ENCODE data around the gene CENPP. TPM values are rescaled to one million over a fixed set of nuclear protein-coding genes. Genes with fewer than 3 reads are reported as not detected.

CENPP gene
- total RNA-seq, 2 donors from 2014 or later: 0.78 to 2.3 TPM

- no peak overlapping the region for H3K4me3 ChIP-seq
- H3K27me3 ChIP-seq: no peaks in the 10 kb centered on the region
- no peaks in the 10 kb centered on the region for H3K4me1 ChIP-seq
- DNase-seq (no peak), ATAC-seq (no peak)
- intact Hi-C loops (cut with DNase I): loop anchor here (5.0 kb wide), 1 partner anchor 499 kb away; no protein-coding TSS in a partner anchor
- H3K36me3 ChIP-seq (replicated peaks in 1 of 2; ENCODE audit: insufficient read depth in 1 of 2, low read depth in 2 of 2): peaks cover 0 to 17% of the 10 kb centered on the region in 2 donors
- no peak overlapping the region for H3K27ac ChIP-seq
- no peaks in the 10 kb centered on the region for H3K9me3 ChIP-seq
- WGBS, 2 donors: 67 to 82% methylated on average over 3 of the region's 3 CpGs
- TF ChIP-seq, protein P1, sequence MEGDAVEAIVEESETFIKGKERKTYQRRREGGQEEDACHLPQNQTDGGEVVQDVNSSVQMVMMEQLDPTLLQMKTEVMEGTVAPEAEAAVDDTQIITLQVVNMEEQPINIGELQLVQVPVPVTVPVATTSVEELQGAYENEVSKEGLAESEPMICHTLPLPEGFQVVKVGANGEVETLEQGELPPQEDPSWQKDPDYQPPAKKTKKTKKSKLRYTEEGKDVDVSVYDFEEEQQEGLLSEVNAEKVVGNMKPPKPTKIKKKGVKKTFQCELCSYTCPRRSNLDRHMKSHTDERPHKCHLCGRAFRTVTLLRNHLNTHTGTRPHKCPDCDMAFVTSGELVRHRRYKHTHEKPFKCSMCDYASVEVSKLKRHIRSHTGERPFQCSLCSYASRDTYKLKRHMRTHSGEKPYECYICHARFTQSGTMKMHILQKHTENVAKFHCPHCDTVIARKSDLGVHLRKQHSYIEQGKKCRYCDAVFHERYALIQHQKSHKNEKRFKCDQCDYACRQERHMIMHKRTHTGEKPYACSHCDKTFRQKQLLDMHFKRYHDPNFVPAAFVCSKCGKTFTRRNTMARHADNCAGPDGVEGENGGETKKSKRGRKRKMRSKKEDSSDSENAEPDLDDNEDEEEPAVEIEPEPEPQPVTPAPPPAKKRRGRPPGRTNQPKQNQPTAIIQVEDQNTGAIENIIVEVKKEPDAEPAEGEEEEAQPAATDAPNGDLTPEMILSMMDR (IDR thresholded peaks at IDR 0.05): no peak
- TF ChIP-seq POLR2A (IDR thresholded peaks at IDR 0.05): no peak
These were observed 310.9 kb downstream of the CENPP start for GRCh38 chr9:92636627-92637026.

DNA sequence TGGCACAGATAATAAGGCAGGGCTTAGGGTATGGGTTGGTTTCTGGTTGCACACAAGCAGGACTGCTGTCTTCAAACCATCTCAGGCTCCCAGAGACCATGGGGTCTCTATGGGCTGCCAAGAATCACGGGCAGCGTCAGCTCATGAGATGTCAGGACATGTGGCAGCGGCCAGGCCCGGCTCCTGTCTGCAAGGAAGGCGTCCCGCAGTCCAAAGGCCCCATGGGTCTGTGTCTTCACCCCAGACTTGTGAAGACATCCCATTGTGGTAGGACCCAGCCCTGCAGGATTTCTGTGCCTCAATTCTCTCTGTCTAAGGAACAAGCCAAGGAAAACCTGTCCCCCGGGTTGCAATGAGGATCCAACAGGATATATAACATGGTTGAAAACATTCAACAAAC, 311.6 kb downstream of the CENPP start:
- no peaks in the 10 kb centered on the region for H3K4me1 ChIP-seq
- no peak for ATAC-seq
- TF ChIP-seq POLR2A (IDR thresholded peaks at IDR 0.05): no peak
- H3K4me3 ChIP-seq: no peak overlapping the region
- no peak overlapping the region for H3K27ac ChIP-seq
- no peaks in the 10 kb centered on the region for H3K27me3 ChIP-seq
- intact Hi-C loops (cut with DNase I): loop anchor here (5.0 kb wide), 1 partner anchor 500 kb away; no protein-coding TSS in a partner anchor
- 90% methylated on average over 5 to 7 of the region's 7 CpGs for whole genome bisulfite sequencing, 2 donors
- no peak for DNase-seq
- peaks cover 0 to 19% of the 10 kb centered on the region in 2 donors for H3K36me3 ChIP-seq (replicated peaks in 1 of 2; ENCODE audit: insufficient read depth in 1 of 2, low read depth in 2 of 2)
- no peaks in the 10 kb centered on the region for H3K9me3 ChIP-seq

DNA sequence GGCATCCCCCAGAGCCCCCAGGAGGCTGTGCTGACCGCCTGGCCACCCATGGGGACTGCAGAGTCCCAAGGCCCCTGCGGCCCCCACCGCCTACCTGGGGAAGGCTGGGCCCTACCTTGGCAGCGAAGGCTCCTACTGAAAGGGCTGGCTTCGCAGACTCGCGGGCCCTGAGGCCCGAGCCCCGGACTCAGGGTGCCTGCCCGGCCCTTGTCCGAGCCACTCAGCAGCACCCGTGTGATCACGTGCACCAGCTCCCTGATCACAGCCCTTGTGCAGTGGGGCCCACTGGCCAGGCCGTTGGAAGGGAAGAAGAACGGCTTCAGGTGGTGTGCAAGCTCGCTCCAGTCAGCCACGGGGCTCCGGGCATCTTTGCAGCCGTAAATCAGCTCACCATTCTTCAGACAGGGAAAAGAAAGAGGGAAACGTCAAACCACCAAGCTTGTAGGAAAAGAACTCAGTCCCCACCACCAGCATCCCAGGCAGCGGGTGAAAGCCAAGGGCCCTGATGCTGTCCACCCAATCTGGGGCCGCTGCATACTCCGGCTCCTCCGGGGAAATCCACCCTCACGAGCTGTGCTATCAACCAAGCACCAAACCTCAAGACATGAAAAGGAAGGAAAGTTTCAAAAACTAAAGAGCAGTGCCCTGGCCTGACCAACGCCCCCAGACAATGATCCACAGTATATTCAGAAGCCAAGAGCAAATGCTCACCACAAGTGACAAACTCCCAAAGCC, 312.3 kb downstream of the CENPP start:
- no peak overlapping the region for H3K27ac ChIP-seq
- H3K27me3 ChIP-seq: no peaks in the 10 kb centered on the region
- H3K4me3 ChIP-seq: no peak overlapping the region
- ATAC-seq (no peak), DNase-seq (no peak)
- H3K4me1 ChIP-seq: no peaks in the 10 kb centered on the region
- H3K36me3 ChIP-seq (replicated peaks in 1 of 2; ENCODE audit: insufficient read depth in 1 of 2, low read depth in 2 of 2): peaks cover 0 to 22% of the 10 kb centered on the region in 2 donors
- WGBS, 2 donors: 92 to 94% methylated on average over 11 to 22 of the region's 26 CpGs
- H3K9me3 ChIP-seq: no peaks in the 10 kb centered on the region
- no peak for TF ChIP-seq POLR2A (IDR thresholded peaks at IDR 0.05)
- TF ChIP-seq, protein P1 (IDR thresholded peaks at IDR 0.05): no peak
- intact Hi-C loops (cut with DNase I): loop anchor here (5.0 kb wide), 1 partner anchor 501 kb away; no protein-coding TSS in a partner anchor

DNA sequence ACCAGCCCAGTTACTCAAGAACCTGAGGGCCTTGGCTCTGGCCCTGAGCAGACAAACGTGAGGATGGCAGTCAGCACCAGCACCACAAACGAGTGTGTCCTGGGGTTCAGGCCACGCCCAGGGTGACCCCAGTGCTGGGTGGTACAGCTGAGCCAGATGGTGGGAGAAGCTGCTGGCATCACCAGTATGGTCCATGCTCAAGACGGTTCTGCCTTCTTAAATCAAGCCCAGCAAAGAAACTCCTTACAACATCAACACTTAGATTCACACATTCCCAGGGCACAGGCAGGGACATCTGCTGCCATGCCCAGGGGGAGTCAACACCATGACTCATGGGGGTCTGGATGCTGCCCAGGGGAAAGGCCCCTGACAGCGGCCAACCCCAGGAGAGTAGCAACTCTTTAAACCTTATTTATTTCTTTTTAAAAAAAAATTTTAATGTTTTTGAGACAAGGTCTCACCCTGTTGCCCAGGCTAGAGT, 312.9 kb downstream of the CENPP start:
- intact Hi-C loops (cut with DNase I): loop anchor here (5.0 kb wide), 1 partner anchor 501 kb away; no protein-coding TSS in a partner anchor
- Histone ChIP-seq H3K9me3 (no peaks in the 10 kb centered on the region), H3K27ac (no peak overlapping the region), H3K27me3 (no peaks in the 10 kb centered on the region), H3K36me3 (replicated peaks in 1 of 2; ENCODE audit: insufficient read depth in 1 of 2, low read depth in 2 of 2) (peaks cover 0 to 24% of the 10 kb centered on the region in 2 donors), H3K4me1 (no peaks in the 10 kb centered on the region), H3K4me3 (no peak overlapping the region)
- ATAC-seq (no peak), DNase-seq (no peak)
- TF ChIP-seq, protein P1 (IDR thresholded peaks at IDR 0.05): no peak
- TF ChIP-seq POLR2A (IDR thresholded peaks at IDR 0.05): no peak
- 85 to 100% methylated on average over 1 to 5 of the region's 5 CpGs for WGBS, 2 donors

- no peaks in the 10 kb centered on the region for H3K9me3 ChIP-seq
- H3K27me3 ChIP-seq: no peaks in the 10 kb centered on the region
- H3K4me1 ChIP-seq: no peaks in the 10 kb centered on the region
- no peak overlapping the region for H3K27ac ChIP-seq
- H3K36me3 ChIP-seq (replicated peaks in 1 of 2; ENCODE audit: insufficient read depth in 1 of 2, low read depth in 2 of 2): peaks cover 0 to 24% of the 10 kb centered on the region in 2 donors
- DNase-seq: no peak
- intact Hi-C loops (cut with DNase I): loop anchor here (5.0 kb wide), 1 partner anchor 502 kb away; no protein-coding TSS in a partner anchor
- WGBS, 2 donors: 94 to 97% methylated on average over 7 of the region's 7 CpGs
- no peak overlapping the region for H3K4me3 ChIP-seq
- no peak for TF ChIP-seq POLR2A (IDR thresholded peaks at IDR 0.05)
- TF ChIP-seq, protein P1 (IDR thresholded peaks at IDR 0.05): no peak
- no peak for ATAC-seq
These were observed 313.4 kb downstream of the CENPP start for GRCh38 chr9:92639124-92639523.

All from body of pancreas (tissue), 4 donors.